Lung (tissue), 12 donors: ENCODE results near the gene GIPC1. TPM values are rescaled to one million over a fixed set of nuclear protein-coding genes. Genes with fewer than 3 reads are reported as not detected.
A peak's percentile ranks its signal among the peaks of the same experiment; 100 is the strongest.

Source experiments
- ATAC-seq: fragments of 200-7000 bp; cut with Tn5 transposase; one replicate; pipeline ENCODE4 v1.9.1; 2020; ENCODE audit warnings: moderate number of reproducible peaks; ENCODE audit not compliant: insufficient read depth, low FRiP score
- DNase-seq, 3 donors: peaks; one replicate each; pipeline ENCODE4 v3.0.0-alpha.2; 2013 to 2017
- H3K27ac ChIP-seq, 2 donors: one replicate each; pipeline ENCODE4 v1.5.1; 2013; ENCODE audit warnings: mild to moderate bottlenecking in 2 of 2, moderate library complexity in 2 of 2, control low read depth in 1 of 2, inconsistent platforms in 1 of 2, low read depth in 1 of 2, low read length in 1 of 2
- H3K27me3 ChIP-seq, 3 donors: one replicate each; pipeline ENCODE4 v1.5.1; 2013; ENCODE audit warnings: low read length in 2 of 3; ENCODE audit not compliant: control insufficient read depth in 3 of 3, insufficient read depth in 3 of 3
- H3K36me3 ChIP-seq, 4 donors: one replicate each; pipeline ENCODE4 v1.5.1; 2013; ENCODE audit warnings: low read length in 4 of 4, mild to moderate bottlenecking in 1 of 4, moderate library complexity in 1 of 4; ENCODE audit not compliant: control insufficient read depth in 4 of 4, insufficient read depth in 4 of 4
- H3K4me1 ChIP-seq, 5 donors: one replicate each; pipeline ENCODE4 v1.5.1; 2013; ENCODE audit warnings: low read length in 5 of 5, mild to moderate bottlenecking in 2 of 5, moderate library complexity in 1 of 5; ENCODE audit not compliant: control insufficient read depth in 5 of 5, insufficient read depth in 5 of 5
- H3K4me3 ChIP-seq: one replicate; pipeline ENCODE4 v1.5.1; 2013; ENCODE audit warnings: mild to moderate bottlenecking, control low read depth, moderate library complexity
- H3K9ac ChIP-seq, 2 donors: one replicate each; pipeline ENCODE4 v1.5.1; 2013; ENCODE audit warnings: low read length in 2 of 2, control low read depth in 1 of 2; ENCODE audit not compliant: insufficient read depth in 1 of 2
- H3K9me3 ChIP-seq, 4 donors: one replicate each; pipeline ENCODE4 v1.5.1; 2013; ENCODE audit warnings: low read length in 3 of 4, mild to moderate bottlenecking in 1 of 4, moderate library complexity in 1 of 4; ENCODE audit not compliant: control insufficient read depth in 4 of 4, insufficient read depth in 3 of 4
- CTCF ChIP-seq: IDR thresholded peaks from 2 replicates; pipeline ENCODE4 v1.5.1; 2012; ENCODE audit warnings: mild to moderate bottlenecking; ENCODE audit errors: control extremely low read depth, extremely low read depth
- WGBS, 2 donors: extraction: QIAGEN DNeasy Blood & Tissue Kit; methylation state at CpG; one replicate each; pipeline ENCODE4 v1.1.7; 2013; 5-methylcytosine and 5-hydroxymethylcytosine counted together
- polyA plus RNA-seq, 2 donors: library from polyadenylated mRNA; stranded (reverse); fragments of 200-250 nt; gene quantifications; one replicate each; pipeline ENCODE4 v1.2.1, GENCODE V29; 2013
- total RNA-seq, 2 donors: library from RNA; depleted of rRNA in 1 of 2; stranded (reverse); fragments of >200 nt in 1 of 2; gene quantifications; one replicate each; pipeline ENCODE4 v1.2.1, GENCODE V29; 2014 to 2021
- donor health status: control.
- donor health status: control.
- donor health status: Bipolar disorder and iron deficiency.
- donor health status: healthy.
- donor health status: DM: yes; HTN: yes; CAD: no.

The GIPC1 gene
- total and polyA plus RNA-seq, 4 donors, result 94.9 to 156 (median 131) TPM

GRCh38 chr19:14536926-14537692 is 41.2 kb upstream of the GIPC1 start:
- H3K9ac ChIP-seq, result no peak overlapping the region

GRCh38 chr19:14533450-14533849 is 37.5 kb upstream of the GIPC1 start:
- no peaks in the 10 kb centered on the region for H3K9me3 ChIP-seq
- H3K27ac ChIP-seq, result no peak overlapping the region
- H3K9ac ChIP-seq, result no peak overlapping the region
- DNase-seq, result no peak
- peaks cover 0 to 13% (median 4%) of the 10 kb centered on the region in 5 donors for H3K4me1 ChIP-seq
- peaks cover 0 to 6% (median 0%) of the 10 kb centered on the region in 4 donors for H3K36me3 ChIP-seq
- WGBS, 2 donors, result 89 to 92% methylated on average over 5 of the region's 5 CpGs
- no peaks in the 10 kb centered on the region for H3K27me3 ChIP-seq
- TF ChIP-seq CTCF, result no peak
- no peak overlapping the region for H3K4me3 ChIP-seq
- ATAC-seq, result no peak

More at GRCh38 chr19:14536926-14537692, 41.2 kb upstream of the GIPC1 start:
- TF ChIP-seq CTCF, result no peak
- peaks cover 0 to 6% (median 0%) of the 10 kb centered on the region in 4 donors for H3K36me3 ChIP-seq
- WGBS, 2 donors, result 24 to 28% methylated on average over 19 to 24 of the region's 24 CpGs
- H3K4me3 ChIP-seq, result no peak overlapping the region
- H3K27ac ChIP-seq, result peak overlapping the region in 1 of 2 donors; percentile 67
- ATAC-seq, result peak; percentile 80
- H3K4me1 ChIP-seq, result peaks cover 0 to 9% (median 0%) of the 10 kb centered on the region in 5 donors
- peak; percentile 53 to 78 (median 78) for DNase-seq
- no peaks in the 10 kb centered on the region for H3K27me3 ChIP-seq
- no peaks in the 10 kb centered on the region for H3K9me3 ChIP-seq

- no peak for DNase-seq
- ATAC-seq, result no peak
- H3K9ac ChIP-seq, result peak overlapping the region in 1 of 2 donors; percentile 97
- H3K27me3 ChIP-seq, result no peaks in the 10 kb centered on the region
- H3K36me3 ChIP-seq, result peaks cover 0 to 6% (median 0%) of the 10 kb centered on the region in 4 donors
- H3K4me3 ChIP-seq, result no peak overlapping the region
- H3K27ac ChIP-seq, result no peak overlapping the region
- no peaks in the 10 kb centered on the region for H3K9me3 ChIP-seq
- TF ChIP-seq CTCF, result no peak
- WGBS, 2 donors, result 51 to 52% methylated on average over 3 of the region's 3 CpGs
- peaks cover 0 to 13% (median 0%) of the 10 kb centered on the region in 5 donors for H3K4me1 ChIP-seq
Measured at GRCh38 chr19:14530506-14530905, 34.6 kb upstream of the GIPC1 start.
